A172 (cell line): ENCODE data around the gene EFR3B. TPM values are rescaled to one million over a fixed set of nuclear protein-coding genes. Genes with fewer than 3 reads are reported as not detected.

Experiments used
- DNase-seq: peaks from one replicate; pipeline ENCODE4 v3.0.0-alpha.2; 2015; ENCODE audit warnings: low spot score
- total RNA-seq: library from RNA; depleted of rRNA; stranded (reverse); fragments of >200 nt; shearing (Covaris generic); gene quantifications from 2 replicates; pipeline ENCODE4 v1.2.3, GENCODE V29; 2014

EFR3B gene
- total RNA-seq, 1 experiment from 2014 or later: 2.2 TPM

- DNase-seq: no peak
Observed at GRCh38 chr2:25034081-25034480, 7.8 kb upstream of the EFR3B start.

GRCh38 chr2:25035537-25036220, 6.2 kb upstream of the EFR3B start:
- no peak for DNase-seq

- no peak for DNase-seq
Observed at GRCh38 chr2:25036221-25036559, 5.7 kb upstream of the EFR3B start.

GRCh38 chr2:25039126-25039525, 2.8 kb upstream of the EFR3B start:
- no peak for DNase-seq

- DNase-seq: peak; percentile 80
Observed at GRCh38 chr2:25041307-25041927, 459 bp upstream of the EFR3B start.

GRCh38 chr2:25042321-25043240, 705 bp downstream of the EFR3B start:
- DNase-seq: no peak

GRCh38 chr2:25043241-25043867, 1.5 kb downstream of the EFR3B start:
- DNase-seq: peak; percentile 91

- DNase-seq: no peak
Observed at GRCh38 chr2:25044011-25044410, 2.1 kb downstream of the EFR3B start.

- DNase-seq: no peak
Observed at GRCh38 chr2:25044990-25045389, 3.1 kb downstream of the EFR3B start.

- DNase-seq: no peak
Observed at GRCh38 chr2:25049422-25049821, 7.5 kb downstream of the EFR3B start.

GRCh38 chr2:25050128-25050527, 8.3 kb downstream of the EFR3B start:
- DNase-seq: no peak

- DNase-seq: no peak
Observed at GRCh38 chr2:25053041-25053440, 11.2 kb downstream of the EFR3B start.

- DNase-seq: no peak
Observed at GRCh38 chr2:25054720-25055119, 12.8 kb downstream of the EFR3B start.

GRCh38 chr2:25055376-25055920, 13.6 kb downstream of the EFR3B start:
- no peak for DNase-seq

GRCh38 chr2:25056098-25056821, 14.4 kb downstream of the EFR3B start:
- DNase-seq: no peak

GRCh38 chr2:25062511-25062917, 20.6 kb downstream of the EFR3B start:
- no peak for DNase-seq

- no peak for DNase-seq
Observed at GRCh38 chr2:25063876-25064660, 22.2 kb downstream of the EFR3B start.

- DNase-seq: no peak
Observed at GRCh38 chr2:25065768-25066167, 23.9 kb downstream of the EFR3B start.

- no peak for DNase-seq
Observed at GRCh38 chr2:25066455-25066854, 24.6 kb downstream of the EFR3B start.

GRCh38 chr2:25068217-25068616, 26.3 kb downstream of the EFR3B start:
- no peak for DNase-seq
